ENCODE measurements around the gene ZC2HC1B.
"Not testable (repeated sequence)": the region's sequence is repeated elsewhere in the genome, so short reads cannot be mapped to it uniquely, and the experiment has no call there.

The ZC2HC1B gene

DNA sequence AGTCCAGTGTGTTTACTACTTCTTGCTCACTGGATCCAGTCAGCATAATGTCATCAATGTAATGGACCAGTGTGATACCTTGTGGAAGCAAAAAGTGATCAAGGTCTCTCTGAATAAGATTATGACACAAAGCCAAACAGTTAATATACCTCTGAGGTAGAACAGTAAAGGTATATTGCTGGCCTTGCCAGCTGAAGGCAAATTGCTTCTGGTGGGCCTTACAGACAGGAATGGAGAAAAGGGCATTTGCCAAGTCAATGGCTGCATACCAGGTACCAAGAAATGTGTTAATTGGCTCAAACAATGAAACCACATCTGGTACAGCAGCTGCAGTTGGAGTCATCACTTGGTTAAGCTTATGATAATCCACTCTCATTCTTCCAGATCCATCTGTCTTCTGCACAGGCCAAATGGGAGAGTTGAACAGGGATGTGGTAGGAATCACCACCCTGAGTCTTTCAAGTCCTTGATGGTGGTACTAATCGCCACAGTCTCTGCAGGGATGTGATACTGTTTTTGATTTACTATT is 7.0 kb downstream of the ZC2HC1B start:
- not testable (repeated sequence) for DNase-seq

DNA sequence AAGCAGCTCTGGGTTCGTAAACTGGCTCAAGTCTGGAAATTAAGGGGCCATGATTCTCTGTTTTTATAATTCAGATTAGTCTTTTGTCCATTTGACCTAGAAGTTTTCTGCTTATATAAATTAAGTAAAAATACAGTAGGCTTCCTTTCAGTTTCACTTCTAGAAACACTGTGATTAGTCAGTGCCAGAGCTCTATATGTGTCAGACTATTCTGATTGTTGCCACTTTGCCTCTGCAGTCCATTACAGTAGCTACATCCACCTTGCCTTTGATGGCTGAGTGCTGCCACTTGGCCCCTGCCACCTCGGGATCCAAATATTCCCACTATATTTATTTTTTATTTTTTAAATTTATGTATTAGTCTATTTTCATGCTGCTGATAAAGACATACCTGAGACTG is 7.9 kb downstream of the ZC2HC1B start:
- DNase-seq: no peak

DNA sequence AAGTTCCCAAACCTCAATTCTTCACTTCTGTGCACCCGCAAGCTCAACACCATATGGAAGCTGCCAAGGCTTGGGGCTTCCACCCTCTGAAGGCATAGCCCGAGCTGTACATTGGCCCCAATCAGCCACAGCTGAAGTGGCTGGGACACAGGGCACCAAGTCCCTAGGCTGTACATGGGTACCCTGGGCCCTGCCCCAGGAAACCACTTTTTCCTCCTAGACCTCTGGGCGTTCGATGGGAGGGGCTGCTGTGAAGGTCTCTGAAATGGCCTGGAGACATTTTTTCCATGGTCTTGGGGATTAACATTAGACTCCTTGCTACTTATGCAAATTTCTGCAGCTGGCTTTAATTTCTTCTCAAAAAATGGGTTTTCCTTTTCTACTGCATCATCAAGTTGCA is 9.3 kb downstream of the ZC2HC1B start:
- not testable (repeated sequence) for DNase-seq

DNA sequence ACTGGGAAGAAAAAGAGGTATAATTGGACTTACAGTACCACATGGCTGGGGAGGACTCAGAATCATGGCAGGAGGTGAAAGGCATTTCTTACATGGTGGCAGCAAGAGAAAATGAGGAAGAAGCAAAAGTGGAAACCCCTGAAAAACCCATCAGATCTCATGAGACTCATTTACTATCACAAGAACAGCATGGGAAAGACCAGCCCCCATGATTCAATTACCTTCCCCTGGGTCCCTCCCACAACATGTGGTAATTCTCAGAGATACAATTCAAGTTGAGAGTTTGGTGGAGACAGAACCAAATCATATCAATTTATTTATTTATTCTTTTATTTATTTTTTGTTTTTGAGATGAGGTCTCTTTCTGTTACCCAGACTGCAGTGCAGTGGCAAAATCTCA is 10.2 kb downstream of the ZC2HC1B start:
- not testable (repeated sequence) for DNase-seq

DNA sequence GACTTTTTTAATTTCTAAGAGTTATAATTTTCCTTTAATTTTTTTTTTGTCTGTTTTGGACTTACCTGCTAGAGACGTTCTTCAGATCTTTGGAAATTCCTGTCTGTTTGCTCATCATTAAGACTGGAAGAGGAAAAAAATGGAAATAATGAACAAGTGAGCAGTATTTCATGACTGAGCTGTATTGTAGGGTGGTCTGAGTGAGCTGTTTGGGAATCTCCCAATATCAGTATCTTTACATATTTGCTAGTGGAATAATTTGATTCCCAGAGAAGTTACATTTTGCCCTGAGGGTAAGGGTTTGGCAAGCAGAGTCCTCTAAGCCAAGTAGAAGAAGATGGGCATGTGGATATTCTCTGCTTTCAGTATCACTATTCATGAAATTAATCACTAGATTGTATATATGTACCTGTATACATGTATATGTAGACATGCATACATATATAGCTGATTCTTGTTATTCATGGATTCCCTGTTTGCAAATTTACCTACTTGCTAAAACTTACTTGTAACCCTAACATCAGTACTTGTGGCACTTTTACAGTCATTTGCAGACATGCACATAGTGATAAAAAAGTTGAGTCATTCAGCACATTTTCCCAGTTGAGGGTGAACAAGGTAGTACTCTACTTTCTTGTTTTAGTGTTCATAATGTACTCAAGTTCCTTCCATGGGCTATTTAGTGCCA is 13.5 kb downstream of the ZC2HC1B start:
- no peak for DNase-seq

DNA sequence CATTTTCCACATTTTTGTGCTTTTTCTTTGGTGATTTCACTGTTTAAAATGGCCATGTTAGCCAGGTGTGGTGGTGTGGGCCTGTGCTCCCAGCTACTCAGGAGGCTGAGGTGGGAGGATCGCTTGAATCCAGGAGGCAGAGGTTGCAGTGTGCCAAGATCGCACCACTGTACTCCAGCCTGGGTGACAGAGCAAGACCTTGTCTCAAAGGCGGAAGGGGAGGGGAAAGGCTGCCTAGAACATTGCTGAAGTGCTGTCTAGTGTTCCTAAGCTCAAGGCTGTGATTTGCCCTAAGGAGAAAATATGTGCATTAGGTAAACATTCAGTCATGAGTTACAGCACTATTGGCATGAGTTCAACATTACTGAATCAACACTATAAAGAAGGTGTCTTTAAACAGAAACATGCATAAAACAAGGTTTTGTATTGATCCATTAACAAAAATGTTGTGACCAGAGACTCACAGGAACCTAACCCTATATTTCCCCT is 14.0 kb downstream of the ZC2HC1B start:
- no peak for DNase-seq

DNA sequence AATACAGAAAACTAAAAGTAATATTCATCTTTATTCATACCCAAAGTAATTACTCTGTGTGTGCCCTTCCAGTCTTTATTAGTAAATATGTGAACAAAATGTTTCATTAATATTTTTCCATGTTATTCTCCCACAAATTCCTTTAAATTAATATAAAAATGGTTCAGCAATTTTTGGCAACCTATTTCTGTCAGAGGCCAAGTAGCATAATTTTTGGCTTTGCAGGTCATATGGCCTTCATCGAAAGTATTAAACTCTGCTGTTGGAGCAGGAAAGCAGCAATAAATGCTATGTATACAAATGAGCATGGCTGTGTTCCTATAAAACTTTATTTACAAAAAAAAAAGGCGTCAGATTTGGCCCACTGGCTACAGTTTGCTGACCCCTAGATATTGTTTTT is 16.1 kb downstream of the ZC2HC1B start:
- no peak for DNase-seq

DNA sequence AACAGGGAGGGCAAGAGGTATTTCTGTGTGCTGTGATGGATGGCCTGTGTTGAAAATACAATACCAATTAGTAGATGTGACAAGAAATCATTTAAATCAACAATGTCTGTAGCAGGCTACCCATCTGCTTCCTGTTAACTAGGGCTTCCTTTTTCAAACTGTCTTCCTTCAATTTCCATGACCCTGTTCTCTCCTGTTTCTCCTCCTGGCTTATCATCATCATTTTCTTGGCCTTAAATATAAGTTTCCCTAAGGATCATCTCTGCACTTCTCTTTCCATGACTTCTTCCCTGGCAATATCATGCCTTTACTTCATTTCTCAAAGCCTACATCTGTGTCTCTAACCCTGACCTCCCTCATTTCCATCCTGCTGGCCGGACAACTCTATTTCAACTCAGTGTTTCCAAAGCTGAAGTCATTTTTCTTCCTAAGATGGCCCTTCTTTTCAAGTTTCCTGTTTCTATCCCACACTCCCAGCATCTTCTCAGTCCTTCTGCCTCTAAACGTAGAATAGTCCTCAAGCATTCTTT is 18.2 kb downstream of the ZC2HC1B start:
- no peak for DNase-seq

DNA sequence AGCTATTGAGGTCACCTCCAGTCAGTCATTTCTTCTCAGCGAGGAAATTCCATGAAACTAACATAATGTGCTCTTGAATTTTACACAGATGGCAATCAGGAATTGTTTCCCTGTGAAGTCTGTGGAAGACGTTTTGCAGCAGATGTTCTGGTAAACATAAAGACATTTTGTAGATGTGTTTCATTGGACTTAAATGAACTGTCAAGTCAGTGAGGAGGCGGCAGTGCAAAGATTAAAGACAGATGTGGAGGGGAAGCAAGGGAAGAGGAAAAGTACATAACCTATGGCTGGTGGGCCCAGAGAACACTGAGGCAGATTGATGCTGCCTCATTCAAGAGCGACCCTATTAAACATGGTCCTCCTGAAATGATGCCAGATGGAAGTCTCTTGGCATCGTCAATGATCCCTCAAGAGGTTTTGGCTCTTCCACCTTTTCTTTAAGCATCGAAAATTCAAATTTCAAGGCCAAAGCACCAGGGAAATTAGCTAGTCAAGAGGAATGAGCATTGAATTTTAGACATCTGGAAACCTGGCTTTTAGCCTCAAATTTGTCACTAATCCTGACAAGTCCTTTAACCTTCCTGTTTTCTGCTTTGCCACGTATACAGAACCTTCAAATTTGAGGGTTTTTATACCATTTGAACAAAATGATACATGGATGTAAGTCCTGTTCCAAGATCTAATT is 20.1 kb downstream of the ZC2HC1B start:
- DNase-seq: no peak

DNA sequence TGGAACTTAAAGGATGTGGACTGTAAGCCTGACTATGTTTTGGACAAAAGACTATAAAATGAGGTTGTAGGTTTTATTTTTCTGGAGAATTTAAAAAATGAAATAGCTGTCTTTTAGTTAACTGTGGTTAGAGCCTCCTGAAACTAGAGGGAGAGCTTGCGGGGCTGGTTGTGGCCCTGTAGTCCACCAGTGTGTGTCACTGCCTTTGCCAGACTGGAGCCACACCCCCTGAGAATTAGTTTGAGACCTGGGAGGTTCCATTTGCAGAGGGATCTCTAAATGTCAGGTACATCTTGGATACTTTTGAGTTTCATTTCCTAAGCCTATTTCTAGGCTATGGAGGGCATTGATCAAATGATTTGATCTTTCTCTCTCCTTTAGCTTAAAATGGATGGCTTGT is 20.8 kb downstream of the ZC2HC1B start:
- no peak for DNase-seq

DNA sequence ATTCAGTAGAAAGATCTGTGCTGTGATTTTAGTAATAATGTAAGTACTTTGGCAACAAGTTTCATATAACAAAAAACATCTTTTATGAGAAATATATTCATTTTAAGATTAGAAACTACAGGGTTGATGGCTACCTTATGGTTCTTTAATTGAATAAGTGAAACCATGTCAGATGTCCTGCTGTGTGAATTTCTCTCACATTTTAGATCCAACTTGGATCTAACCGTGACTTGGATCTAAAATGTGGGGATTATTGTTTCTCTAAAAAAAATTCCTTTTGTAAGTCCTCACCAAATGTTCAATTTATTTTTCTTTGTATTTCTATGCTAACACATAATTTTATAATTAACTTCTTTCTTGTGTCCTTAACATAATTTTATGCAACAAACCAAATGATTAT is 30.4 kb downstream of the ZC2HC1B start:
- DNase-seq: no peak

DNA sequence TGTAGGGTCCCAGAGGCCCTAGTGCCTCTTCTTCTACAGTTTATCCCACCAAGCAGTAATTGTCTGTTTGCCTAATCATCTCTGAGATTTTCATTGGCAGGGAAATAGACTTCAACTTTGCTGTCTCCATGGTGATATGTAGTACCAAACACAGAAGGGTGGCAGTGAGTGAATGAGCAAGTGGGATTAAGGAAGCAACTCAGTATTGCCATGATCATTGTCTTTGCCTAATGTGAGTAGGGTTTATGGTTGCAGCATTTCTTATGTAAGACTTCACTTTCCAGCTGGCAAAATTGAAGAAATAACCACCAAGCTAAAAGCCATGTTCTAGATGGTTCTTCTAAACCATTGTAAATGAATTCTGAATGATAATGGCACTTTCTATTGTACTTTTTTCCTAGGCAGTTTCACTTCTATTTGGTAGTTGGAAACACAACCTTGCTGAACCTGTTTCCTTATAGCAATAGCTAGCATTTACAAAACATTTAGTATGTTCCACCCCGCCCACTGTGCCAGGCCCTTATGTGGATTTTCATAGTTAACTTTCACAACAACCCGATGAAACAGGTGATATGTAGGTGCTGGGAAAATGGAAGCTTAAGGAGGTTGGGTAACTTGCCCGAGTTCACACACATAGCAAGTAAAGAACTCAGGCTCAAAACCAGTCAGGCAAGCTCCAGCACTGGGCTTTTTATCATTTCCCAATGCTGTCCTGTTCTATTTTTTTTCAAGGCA is 32.0 kb downstream of the ZC2HC1B start:
- DNase-seq: no peak

DNA sequence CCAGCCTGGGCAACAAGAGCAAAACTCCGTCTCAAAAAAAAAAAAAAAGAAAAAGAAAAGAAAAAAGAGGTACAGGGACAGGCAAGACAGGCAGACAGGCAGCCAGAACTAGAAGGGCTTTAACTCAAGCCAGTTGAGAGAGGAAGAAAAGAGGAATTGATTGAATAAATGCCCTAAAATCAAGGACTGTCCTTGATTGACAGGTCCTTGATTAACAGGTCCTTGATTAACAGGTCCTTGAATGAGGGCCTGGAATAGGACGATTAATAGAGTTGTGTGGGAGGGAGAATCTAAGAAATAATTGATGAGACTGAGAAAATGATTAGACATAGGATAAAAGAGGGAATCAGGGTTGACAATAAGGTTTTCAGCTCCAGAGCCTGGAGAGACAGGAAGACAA is 36.1 kb downstream of the ZC2HC1B start:
- no peak for DNase-seq

DNA sequence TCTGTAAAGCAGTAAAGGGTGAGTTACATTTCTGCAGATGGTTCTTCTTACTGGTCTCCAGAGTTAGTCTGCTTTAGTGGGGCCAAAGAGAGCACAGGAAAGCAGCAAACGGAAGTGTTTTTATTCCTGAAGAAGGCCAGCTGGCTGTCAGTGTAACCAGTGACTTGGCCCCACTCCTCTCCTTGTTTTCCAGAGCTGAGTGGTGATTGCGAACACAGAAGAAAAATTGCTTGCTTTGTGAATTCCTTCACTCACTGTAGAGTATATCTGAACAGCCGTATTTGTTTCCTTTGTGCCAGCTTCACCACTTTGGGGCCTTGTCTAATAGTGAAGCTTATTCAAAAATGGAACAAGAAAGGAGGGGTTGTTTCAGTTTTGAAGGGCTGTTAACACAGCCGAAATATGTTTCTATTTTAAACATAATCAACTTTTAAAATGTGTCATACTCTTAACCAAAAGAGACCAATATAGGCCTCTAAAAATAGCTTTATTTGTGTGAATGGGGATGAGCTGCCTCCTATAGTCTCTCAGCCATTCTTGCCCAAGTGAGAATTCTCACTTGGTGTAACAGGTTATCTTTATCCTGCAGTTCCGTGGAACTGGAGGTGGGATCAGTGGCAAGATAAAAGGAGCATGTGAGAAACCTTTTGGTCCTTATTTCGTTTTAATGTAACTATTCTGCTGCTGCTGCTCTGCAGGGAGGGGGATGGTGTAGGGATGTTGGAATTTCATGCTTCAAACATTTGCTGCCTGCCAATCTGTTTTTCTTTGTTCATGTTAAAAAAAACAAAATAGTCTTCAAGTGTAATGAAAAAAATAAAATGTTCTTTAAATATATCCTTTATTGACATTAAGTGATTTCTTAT is 37.8 kb downstream of the ZC2HC1B start:
- DNase-seq: no peak

DNA sequence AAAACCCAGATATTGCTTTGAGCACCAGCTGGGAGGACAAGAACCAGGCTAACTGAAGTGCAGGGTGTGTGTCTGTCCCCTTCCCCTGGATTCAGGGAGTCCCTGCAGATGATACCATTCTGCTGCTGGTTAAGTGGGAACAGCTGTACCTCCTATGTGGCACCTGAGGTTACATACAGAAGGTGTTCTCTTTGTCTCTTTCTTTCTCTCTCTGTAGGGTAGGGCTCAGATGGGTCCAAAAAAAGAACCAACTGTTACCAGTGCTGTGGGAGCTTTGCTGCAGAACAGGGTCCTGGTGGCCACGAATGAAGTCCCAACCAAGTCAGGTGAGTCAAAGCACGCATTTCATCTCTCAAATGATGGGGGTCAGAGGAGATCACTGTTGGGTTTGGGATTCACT is 38.6 kb downstream of the ZC2HC1B start:
- no peak for DNase-seq

DNA sequence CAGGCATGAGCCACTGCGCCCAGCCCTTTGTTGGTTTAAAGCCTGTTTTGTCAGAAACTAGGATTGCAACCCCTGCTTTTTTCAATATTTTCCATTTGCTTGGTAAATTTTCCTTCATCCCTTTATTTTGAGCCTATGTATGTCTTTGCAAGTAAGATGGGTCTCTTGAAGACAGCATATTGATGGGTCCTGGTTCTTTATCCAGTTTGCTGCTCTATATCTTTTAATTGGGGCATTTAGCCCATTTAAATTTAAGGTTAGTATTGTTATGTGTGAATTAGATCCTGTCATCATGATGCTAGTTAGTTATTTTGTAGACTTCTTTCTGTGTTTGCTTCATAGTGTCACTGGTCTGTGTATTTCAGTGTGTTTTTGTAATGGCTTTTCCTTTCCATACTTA is 46.8 kb downstream of the ZC2HC1B start:
- DNase-seq: no peak

DNA sequence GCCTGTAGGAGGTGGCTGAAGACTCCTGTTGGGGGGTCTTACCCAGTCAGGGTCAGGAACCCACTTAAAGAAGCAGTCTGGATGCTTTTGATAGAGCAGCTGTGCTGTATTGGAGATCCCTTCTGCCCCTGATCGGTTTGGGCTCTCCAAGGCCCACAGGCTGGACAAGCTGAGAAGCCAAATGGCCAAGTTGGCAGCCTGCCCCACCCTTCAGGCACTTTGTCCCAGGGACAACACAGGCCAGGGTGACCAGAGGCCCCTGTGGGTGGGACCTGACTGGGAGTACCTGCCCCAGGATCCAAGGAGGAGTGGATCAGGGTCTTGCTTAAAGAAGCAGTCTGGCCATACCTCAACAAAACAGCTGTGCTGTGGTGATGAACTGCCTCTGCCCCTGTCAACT is 48.4 kb downstream of the ZC2HC1B start:
- no peak for DNase-seq

DNA sequence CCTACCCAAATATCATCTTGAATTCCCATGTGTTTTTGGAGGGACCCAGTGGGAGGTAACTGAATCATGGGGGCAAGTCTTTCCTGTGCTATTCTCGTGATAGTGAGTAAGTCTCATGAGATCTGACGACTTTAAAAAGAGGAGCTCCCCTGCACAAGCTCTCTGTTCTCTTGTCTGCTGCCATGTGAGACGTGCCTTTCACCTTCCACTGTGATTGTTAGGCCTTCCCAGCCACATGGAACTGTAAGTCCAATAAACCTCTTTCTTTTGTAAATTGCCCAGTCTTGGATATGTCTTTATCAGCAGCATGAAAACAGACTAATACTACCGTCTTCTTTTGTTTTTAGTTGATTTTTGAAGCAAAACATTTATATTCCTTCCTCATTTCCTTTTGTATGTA is 52.8 kb downstream of the ZC2HC1B start:
- DNase-seq: not testable (repeated sequence)

DNA sequence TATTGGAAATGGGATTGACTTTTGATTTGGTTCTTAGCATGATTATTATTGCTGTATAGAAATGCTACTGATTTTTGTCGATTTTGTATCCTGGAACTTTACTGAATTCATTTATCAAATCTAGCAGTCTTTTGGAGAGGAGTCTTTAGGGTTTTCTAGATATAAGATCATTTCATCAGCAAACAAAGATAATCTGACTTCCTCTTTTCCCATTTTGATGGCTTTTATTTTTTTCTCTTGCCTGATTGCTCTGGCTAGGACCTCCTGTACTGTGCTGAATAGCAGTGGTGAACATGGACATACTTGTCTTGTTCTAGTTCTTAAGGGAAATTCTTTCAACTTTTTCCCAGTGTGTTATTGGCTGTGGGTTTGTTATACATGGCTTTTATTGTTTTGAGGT is 64.6 kb downstream of the ZC2HC1B start:
- DNase-seq: no peak

DNA sequence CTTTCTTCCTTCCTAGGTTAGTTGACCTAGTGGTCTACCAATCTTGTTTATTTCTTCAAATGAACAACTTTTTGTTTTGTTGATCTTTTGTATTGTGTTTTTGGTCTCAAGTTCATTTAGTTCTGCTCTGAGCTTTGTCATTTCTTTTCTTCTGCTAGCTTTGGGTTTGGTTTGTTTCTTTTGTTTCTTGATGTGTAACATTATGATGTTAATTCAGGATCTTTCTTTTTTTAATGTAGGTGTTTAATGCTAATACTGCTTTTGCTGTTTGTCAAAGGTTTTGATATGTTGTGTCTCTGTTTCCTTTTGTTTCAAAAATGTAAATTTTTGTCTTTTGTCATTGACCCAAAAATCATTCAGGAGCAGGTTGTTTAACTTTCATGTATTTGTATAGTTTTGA is 65.7 kb downstream of the ZC2HC1B start:
- no peak for DNase-seq

DNA sequence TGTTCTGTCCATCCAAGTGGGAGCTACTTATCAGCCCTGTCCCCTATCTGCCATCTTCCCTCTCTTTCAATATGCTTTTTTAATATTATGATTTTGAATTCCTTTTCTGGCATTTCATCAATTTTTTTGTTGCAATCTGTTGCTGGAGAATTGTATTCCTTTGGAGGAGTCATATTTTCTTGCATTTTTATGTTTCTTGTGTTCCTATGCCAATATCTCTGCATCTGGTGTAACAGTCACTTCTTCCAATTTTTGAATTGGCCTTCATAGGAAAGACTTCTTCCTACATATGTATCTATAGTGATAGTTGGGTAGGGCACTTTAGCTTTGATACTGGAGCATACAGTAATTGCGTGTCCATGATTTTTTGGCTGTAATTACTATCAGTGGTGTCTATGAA is 70.1 kb downstream of the ZC2HC1B start:
- DNase-seq: no peak

DNA sequence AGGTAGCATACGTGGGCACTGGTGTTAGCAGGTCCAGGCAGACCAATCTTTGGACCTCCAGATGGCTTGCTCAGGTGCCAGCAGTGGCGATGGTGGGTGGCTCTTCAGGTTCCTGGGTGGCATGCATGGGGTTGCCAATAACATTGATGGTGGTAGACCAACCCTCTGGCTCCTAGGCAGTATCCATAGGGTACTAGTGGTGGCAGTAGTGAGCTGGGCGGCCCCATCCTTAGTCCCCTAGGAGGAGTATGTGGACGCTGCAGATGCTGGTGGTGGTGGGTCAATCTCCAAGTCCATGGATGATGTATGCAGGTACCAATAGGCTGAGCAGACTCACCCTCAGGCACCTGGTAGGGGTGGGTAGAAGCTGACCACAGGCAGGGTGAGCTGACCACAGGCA is 70.6 kb downstream of the ZC2HC1B start:
- DNase-seq: no peak
